ENCODE measurements around the gene NUP98. TPM values are rescaled to one million over a fixed set of nuclear protein-coding genes. Genes with fewer than 3 reads are reported as not detected.

NUP98 gene
- total RNA-seq, 1 donor from 2014 or later: 94.8 TPM

DNA sequence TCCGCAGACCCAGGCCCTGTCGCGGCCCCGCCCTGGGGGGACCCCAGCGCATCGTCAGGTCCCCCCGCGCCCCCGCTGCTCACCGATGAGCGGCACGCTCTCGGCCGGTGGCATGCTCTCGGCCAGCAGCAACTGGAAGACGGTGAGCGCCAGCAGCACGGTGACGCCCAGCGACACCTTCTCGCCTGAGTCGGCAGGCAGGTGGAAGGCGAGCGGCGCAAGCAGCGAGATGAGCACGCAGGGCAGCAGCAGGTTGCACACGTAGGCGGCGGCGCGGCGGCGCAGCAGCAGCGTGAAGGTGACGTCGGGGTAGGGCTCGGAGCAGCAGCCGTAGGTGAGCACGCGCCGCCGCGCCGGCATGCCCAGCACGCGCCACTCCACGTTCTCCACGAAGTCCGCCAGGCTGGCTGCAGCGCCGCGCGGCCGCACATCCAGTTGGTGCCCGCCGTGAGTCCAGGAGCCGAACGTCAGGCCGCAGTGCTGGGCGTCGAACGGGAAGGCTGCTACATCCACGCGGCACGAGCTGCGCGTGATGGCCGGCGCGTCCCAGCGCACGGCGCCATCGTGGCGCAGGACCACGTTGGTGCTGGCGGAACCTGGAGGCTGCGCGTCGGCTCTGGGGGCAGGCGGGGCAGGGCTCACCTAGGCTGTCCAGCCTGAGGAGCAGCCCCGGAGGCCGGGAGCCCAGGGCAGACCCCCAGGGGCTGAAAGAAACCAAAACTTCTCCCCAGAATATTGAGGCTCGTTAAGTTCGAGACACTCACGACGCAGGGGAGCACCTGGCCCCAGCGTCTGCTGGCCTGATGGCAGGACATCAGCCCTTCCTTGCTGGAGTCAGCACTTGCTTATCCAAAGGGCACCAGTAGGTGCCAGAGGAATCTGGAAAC is 130.0 kb downstream of the NUP98 start:
- no peak overlapping the region for H3K4me3 ChIP-seq
- Mint-ChIP-seq H3K4me1 (no peaks in the 10 kb centered on the region), H3K27ac (no peak overlapping the region), H3K36me3 (peaks cover 42% of the 10 kb centered on the region), H3K9me3 (no peaks in the 10 kb centered on the region), H3K4me3 (no peak overlapping the region), H3K27me3 (ENCODE audit: insufficient read depth, low read depth) (peaks cover 6% of the 10 kb centered on the region)
- H3K4me2 ChIP-seq: no peak overlapping the region
- H3K9me3 ChIP-seq (ENCODE audit: low read depth): no peaks in the 10 kb centered on the region
- no peak overlapping the region for H2AFZ ChIP-seq (replicated peaks)
- DNase-seq (ENCODE audit: low spot score): no peak
- H3K27me3 ChIP-seq: no peaks in the 10 kb centered on the region
- no peak overlapping the region for H3K9ac ChIP-seq
- no peaks in the 10 kb centered on the region for H3K79me2 ChIP-seq (ENCODE audit: low read depth)
- TF ChIP-seq EZH2 (IDR thresholded peaks at IDR 0.05) (no peak), EZH2phosphoT487 (IDR thresholded peaks at IDR 0.05) (no peak)
- TF ChIP-seq, protein P1, sequence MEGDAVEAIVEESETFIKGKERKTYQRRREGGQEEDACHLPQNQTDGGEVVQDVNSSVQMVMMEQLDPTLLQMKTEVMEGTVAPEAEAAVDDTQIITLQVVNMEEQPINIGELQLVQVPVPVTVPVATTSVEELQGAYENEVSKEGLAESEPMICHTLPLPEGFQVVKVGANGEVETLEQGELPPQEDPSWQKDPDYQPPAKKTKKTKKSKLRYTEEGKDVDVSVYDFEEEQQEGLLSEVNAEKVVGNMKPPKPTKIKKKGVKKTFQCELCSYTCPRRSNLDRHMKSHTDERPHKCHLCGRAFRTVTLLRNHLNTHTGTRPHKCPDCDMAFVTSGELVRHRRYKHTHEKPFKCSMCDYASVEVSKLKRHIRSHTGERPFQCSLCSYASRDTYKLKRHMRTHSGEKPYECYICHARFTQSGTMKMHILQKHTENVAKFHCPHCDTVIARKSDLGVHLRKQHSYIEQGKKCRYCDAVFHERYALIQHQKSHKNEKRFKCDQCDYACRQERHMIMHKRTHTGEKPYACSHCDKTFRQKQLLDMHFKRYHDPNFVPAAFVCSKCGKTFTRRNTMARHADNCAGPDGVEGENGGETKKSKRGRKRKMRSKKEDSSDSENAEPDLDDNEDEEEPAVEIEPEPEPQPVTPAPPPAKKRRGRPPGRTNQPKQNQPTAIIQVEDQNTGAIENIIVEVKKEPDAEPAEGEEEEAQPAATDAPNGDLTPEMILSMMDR (IDR thresholded peaks at IDR 0.05): no peak
- no peaks in the 10 kb centered on the region for H3K4me1 ChIP-seq
- no peaks in the 10 kb centered on the region for H3K36me3 ChIP-seq
- no peaks in the 10 kb centered on the region for H3F3A ChIP-seq (ENCODE audit: low read depth)
- H3K27ac ChIP-seq: no peak overlapping the region
- H4K20me1 ChIP-seq (ENCODE audit: low read depth): no peaks in the 10 kb centered on the region

DNA sequence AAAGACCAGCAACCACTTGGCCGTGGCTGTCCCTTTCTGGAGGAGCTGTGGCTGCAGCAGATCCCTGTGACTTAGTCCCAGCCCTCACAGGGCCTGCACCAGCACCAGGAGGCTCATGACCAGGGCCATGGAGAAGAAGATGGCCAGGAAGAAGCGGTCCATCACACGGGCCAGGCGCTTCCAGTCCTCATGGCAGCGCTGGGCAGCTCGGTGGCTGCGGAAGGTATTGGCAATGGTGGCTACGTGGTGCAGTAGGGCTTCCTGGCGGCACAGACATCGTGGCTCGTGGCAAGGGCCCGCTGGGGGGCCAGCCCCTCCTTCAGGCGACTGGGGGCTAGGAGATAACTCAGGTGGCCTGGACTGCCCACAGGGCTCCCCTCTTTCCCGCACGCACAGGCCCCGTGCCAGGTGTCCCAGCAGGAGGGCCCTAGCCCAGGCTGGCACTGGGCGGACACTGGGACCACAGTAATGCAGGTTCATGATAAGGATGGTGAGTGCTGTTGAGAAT is 131.3 kb downstream of the NUP98 start:
- Histone ChIP-seq H3K4me3 (no peak overlapping the region), H3K79me2 (ENCODE audit: low read depth) (no peaks in the 10 kb centered on the region)

GRCh38 chr11:3665336-3666022 is 131.9 kb downstream of the NUP98 start:
- Histone ChIP-seq H3K27ac (no peak overlapping the region), H2AFZ (replicated peaks) (no peak overlapping the region), H3K4me1 (no peaks in the 10 kb centered on the region), H3K36me3 (no peaks in the 10 kb centered on the region), H3K4me3 (no peak overlapping the region), H3K27me3 (no peaks in the 10 kb centered on the region), H4K20me1 (ENCODE audit: low read depth) (no peaks in the 10 kb centered on the region), H3K79me2 (ENCODE audit: low read depth) (no peaks in the 10 kb centered on the region), H3K9me3 (ENCODE audit: low read depth) (no peaks in the 10 kb centered on the region), H3F3A (ENCODE audit: low read depth) (no peaks in the 10 kb centered on the region), H3K4me2 (no peak overlapping the region), H3K9ac (no peak overlapping the region)
- Mint-ChIP-seq H3K27ac (peak overlapping the region; percentile 36), H3K27me3 (ENCODE audit: insufficient read depth, low read depth) (peaks cover 12% of the 10 kb centered on the region), H3K9me3 (no peaks in the 10 kb centered on the region), H3K4me3 (no peak overlapping the region), H3K36me3 (peaks cover 32% of the 10 kb centered on the region), H3K4me1 (no peaks in the 10 kb centered on the region)
- TF ChIP-seq, protein P1 (IDR thresholded peaks at IDR 0.05): no peak
- TF ChIP-seq EZH2 (IDR thresholded peaks at IDR 0.05) (no peak), EZH2phosphoT487 (IDR thresholded peaks at IDR 0.05) (no peak)
- DNase-seq (ENCODE audit: low spot score): no peak

More for the DNA sequence above, 131.3 kb downstream of the NUP98 start:
- Histone ChIP-seq H3K27ac (no peak overlapping the region), H3K27me3 (no peaks in the 10 kb centered on the region), H3K4me1 (no peaks in the 10 kb centered on the region), H3F3A (ENCODE audit: low read depth) (no peaks in the 10 kb centered on the region), H2AFZ (replicated peaks) (no peak overlapping the region), H4K20me1 (ENCODE audit: low read depth) (no peaks in the 10 kb centered on the region), H3K9me3 (ENCODE audit: low read depth) (no peaks in the 10 kb centered on the region), H3K36me3 (no peaks in the 10 kb centered on the region), H3K9ac (no peak overlapping the region), H3K4me2 (no peak overlapping the region)
- H3K36me3 Mint-ChIP-seq: peaks cover 35% of the 10 kb centered on the region
- TF ChIP-seq EZH2 (IDR thresholded peaks at IDR 0.05) (no peak), EZH2phosphoT487 (IDR thresholded peaks at IDR 0.05) (no peak)
- TF ChIP-seq, protein P1 (IDR thresholded peaks at IDR 0.05): no peak
- DNase-seq (ENCODE audit: low spot score): no peak
- H3K27me3 Mint-ChIP-seq (ENCODE audit: insufficient read depth, low read depth): peaks cover 9% of the 10 kb centered on the region
- no peak overlapping the region for H3K4me3 Mint-ChIP-seq
- H3K27ac Mint-ChIP-seq: peak overlapping the region; percentile 36
- no peaks in the 10 kb centered on the region for H3K9me3 Mint-ChIP-seq
- no peaks in the 10 kb centered on the region for H3K4me1 Mint-ChIP-seq
